NCI-H2081 (cell line): ENCODE measurements around the gene HES4.
"Not testable (repeated sequence)": the region's sequence is repeated elsewhere in the genome, so short reads cannot be mapped to it uniquely, and the experiment has no call there.

ENCODE experiments used
- DNase-seq, 2 experiments: peaks; one replicate each; lab custom pipeline; 2025; lab: John Stamatoyannopoulos, UW

The HES4 gene

DNA sequence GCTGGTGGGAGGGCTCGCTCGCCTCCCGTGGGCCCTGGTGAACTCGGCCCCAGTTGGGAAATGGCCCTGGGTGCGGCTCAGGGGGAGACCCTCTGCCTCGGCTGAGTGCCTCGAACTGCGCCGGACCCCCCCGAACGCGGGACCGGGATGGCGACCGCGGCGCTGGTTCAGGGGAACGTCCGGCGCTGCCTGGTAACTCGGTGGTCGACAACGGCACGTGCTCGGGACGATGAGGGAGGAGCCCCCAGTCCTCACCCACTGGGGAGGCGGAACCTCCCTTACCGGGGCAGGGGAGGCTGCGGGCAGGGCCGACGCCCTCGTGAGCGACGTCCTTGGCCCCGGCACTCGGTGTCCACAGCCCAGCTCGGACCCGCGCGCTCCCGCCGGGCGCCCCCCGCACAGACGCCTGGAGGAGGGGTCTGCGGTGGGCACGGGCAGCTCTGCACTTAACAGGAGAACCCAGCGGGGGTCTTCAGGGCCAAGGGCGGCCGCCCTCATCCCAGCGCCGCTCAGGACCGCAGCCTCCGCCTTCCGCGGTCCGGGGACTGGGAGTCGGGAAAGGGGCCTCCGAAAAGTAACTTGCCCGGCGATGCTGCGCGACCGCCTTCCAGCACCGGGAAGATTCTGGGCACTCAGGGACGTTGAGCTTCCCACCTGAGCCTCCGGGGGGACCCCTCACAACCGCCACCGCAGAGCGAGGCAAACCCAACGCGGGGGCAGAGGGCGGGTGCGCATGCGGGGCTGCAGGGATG, 1.7 kb downstream of the HES4 start:
- DNase-seq = no peak

DNA sequence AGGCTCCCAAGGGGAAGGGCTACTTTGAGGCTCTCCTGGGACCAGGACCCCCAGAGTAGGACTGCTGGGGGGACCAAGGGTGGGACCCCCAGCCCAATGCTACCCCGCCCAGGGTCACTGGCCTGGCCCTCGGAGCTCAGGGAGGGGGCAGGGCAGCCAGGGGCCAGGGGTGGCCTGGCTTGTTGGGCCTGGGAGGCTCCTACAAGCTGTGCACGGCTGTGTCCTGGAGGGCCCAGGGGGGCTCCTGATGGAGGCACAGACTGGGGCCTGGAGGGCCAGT, 2.2 kb downstream of the HES4 start:
- no peak for DNase-seq

DNA sequence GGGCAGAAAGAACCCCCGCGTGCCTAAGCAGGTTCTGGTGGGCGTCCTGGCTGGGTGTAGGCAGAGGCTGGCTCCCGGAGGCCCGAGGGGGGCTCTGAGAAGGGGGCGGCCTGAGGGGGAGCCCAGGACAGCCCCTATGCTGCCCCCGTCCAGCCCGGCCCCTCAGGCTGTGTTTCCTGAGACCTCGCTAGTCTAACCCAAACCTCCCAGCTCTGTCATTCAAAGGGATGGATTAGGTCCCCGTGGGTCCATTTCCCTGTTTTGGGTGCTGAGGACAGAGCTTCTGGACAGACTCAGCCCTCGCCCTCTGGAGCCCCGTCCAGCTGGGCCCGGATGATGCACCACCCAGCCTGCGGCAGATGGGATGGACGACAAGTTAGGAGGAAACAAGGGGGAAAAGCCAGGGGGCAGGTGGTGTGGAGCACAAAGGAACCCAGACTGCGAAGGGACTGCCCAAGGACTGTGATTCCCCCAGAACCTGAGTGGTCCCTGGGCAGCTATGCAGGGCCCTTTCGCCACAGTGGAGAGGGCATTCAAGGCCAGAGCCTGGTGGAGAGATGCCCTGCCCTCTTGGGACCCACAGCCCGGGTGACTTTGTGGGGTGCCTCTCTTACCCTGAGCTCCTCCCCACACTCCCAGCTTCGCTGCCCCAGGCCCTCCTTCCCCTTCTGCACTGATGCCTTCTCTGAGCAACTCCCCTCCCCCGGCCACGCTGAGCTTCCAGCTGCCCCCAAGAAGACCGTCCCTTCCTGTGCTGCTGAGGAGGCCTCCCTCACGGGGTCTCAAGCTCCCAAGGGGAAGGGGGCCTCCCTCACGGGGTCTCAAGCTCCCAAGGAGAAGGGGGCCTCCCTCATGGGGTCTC, 2.8 kb downstream of the HES4 start:
- DNase-seq = no peak

DNA sequence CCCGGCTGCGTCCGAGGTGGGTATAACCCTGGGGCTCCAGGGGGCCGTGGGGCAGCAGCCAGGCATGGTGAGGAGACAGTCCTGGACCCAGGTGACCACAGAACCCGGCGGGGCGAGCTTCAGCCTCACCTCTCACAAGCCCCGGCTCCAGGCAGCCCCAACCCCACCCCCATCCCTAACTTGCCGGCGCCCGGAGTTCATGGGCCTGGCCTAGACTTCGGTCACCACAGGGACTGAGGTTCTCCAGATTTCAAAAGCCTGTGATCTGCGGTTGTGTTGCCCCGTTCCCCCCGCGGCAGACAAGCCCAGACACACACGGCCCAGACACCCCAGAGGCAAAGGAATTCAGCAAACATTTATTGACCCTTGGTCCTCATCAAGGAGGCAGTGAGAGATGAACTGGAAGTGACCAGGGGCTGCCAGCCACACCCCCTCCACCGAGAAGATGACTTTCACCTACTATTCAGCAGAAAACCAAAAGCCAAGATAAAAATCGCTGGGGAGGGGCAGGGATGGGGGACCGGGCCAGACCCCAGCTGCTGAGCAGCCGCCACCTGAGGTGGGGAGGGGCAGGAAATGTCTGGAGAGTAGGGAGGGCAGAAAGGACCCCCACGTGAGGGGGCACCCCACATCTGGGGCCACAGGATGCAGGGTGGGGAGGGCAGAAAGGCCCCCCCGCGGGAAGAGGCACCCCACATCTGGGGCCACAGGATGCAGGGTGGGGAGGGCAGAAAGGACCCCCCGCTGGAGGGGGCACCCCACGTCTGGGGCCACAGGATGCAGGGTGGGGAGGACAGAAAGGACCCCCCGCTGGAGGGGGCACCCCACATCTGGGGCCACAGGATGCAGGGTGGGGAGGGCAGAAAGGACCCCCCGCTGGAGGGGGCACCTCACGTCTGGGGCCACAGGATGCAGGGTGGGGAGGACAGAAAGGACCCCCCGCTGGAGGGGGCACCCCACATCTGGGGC, 3.9 kb downstream of the HES4 start:
- no peak for DNase-seq

DNA sequence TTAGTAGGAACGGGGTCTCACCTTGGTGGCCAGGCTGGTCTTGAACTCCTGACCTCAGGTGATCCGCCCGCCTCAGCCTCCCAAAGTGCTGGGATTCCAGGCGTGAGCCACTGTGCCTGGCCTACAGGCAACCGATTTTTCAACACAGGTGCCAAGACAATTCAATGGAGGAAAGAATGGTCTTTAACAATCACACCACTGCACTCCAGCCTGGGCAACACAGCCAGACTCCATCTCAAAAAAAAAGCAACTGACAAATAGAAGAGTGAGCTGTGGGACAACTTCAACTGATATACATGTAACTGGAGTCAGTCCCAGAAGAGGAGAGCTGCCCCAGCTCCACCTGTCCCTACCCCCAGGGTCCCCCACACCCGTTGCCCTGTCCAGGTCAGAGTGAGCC, 5.4 kb downstream of the HES4 start:
- not testable (repeated sequence) for DNase-seq

DNA sequence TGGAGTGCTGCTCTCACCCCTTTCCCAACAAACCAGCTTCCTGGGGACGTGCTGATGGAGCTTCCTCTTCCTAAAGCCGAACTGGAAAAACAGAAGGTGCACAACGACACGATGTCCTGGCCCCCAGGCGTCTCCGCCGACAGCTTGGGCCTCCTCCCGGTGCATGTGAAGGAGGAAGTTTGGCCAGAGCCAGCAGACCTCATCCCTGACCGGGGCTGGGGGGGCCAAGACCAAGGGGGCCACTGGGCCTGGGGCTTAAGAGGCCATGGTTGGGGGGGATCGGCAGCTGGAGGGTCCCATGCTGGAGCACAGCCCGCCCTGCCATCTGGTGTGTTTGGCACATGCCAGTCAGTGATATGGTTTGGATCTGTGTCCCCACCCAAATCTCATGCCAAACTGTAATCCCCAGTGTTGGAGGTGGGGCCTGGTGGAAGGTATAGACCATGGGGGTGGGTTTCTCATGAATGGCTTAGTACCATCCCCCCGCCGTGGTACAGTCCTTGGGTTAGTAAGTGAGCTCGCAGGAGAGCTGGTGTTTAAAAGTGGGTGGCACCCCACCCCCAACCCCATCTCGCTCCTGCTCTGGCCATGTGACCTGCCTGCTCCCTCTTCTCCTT, 6.4 kb downstream of the HES4 start:
- DNase-seq = no peak

DNA sequence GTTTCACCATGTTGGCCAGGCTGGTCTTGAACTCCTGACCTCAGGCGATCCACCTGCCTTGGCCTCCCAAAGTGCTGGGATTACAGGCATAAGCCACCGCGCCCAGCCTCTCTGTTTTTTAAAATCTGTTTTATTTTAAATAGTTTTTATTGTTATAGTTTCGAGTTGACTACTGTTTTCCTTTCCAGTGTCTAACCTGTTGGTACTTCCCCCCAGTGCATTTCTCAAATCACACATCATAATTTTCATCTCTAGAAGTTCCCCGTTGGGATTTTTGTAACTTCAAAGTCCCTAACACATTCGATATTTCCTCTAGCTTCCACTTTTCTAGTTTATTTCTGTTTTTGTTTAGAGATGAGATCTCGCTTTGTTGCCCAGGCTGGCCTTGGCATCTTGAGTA, 7.5 kb downstream of the HES4 start:
- no peak for DNase-seq

DNA sequence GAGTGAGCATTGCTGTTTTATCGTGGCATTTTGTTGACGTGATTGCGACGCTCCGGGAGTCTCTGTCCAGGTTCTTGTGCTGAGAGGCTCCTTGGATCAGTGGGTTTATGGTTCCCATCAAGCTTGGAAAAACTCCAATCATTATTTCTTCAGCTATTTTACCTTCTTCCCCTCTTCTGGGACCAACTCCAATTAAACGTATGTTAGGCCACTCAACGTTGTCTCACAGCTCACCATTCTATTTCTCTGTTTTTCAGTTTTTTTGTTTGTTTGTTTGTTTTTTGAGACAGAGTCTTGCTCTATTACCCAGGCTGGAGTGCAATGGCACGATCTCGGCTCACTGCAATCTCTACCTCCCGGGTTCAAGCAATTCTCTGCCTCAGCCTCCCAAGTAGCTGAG, 8.0 kb downstream of the HES4 start:
- DNase-seq = no peak

DNA sequence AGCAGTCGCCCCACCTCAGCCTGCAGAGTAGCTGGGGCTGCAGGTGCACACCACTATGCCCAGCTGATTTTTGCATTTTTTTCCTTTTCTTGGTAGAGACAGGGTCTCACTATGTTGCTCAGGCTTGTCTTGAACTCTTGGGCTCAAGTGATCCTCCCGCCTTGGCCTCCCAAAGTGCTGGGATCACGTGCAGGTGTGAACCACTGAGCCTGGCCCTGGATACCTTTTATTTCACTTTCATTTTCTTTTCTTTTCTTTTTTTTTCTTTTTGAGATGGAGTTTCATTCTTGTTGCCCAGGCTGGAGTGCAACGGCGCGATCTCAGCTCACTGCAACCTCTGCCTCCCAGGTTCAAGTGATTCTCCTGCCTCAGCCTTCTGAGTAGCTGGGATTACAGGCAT, 8.6 kb downstream of the HES4 start:
- DNase-seq = not testable (repeated sequence)

DNA sequence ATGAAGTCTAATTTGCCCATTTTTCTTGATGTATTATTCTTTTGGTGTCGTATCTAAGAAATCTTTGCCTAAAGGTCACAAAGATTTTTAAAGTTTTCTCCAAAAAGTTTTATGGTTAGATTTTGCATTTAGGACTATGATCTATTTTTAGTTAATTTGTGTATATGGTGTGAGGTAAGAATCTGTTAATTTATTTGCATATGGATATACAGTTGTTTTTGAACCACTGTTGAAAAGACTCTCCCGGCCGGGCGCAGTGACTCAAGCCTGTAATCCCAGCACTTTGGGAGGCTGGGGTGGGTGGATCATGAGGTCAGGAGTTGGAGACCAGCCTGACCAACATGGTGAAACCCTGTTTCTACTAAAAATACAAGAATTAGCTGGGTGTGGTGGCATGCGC, 11.8 kb downstream of the HES4 start:
- not testable (repeated sequence) for DNase-seq

DNA sequence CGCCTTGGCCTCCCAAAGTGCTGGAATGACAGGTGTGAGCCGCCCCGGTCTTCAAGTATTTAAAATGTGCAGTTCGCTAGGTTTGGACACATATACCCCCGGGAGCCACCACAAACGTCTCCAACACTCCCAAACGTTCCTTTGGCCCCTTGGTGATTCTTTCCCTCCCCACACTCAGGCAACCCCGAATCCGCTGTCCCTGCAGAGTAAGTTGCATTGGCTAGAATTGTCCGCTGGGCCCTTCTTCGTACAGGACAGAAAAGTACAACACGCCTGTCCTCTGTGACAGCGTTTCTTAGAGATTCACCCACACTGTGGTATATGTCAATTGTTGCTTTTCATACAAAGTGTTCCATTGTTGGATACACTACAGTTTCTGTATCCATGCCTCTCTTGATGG, 14.8 kb downstream of the HES4 start:
- DNase-seq = no peak

DNA sequence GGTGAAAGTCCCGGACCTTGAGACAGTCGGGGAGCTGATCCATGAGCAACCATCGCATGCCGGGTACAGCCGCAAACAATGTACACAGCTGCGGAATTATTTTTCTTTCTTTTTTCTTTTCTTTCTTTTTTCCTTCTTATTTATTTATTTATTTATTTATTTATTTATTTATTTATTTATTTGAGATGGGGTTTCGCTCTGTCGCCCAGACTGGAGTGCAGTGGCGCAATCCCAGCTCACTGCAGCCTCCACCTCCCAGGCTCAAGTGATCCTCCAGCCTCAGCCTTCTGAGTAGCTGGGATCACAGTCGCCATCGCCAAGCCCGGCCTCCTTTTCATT, 15.5 kb downstream of the HES4 start:
- DNase-seq = no peak

DNA sequence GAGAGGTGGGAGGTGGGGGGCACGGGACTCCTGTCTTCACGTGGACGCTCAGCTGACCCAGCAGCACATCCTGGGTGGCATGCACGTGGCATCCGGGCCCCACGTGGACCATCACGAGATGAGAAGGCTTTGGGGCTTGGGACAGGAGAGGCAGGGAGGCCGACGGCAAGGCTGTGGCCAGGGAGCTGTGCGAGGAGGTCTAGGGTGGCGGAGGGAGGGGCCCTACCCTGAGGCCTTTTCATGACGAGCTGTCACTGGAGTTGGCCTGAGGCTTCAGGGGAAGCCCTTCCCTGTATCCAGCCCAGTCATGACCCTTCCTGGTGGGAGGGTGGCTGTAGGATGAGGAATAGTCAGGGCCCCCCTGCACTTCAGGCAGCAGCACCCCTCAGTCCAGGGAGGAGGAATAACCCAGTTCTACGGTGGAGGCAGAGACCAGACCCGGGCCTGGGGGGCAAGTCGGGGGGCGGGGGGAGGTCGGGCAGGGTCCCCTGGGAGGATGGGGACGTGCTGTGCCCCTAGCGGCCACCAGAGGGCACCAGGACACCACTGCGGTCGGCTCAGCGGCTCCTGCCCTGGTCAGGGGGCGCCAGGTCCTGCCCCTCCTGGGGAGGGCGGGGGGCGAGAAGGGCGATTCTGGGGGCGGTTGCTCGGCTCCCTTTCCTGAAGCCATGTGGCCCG, 16.0 kb downstream of the HES4 start:
- DNase-seq = no peak

DNA sequence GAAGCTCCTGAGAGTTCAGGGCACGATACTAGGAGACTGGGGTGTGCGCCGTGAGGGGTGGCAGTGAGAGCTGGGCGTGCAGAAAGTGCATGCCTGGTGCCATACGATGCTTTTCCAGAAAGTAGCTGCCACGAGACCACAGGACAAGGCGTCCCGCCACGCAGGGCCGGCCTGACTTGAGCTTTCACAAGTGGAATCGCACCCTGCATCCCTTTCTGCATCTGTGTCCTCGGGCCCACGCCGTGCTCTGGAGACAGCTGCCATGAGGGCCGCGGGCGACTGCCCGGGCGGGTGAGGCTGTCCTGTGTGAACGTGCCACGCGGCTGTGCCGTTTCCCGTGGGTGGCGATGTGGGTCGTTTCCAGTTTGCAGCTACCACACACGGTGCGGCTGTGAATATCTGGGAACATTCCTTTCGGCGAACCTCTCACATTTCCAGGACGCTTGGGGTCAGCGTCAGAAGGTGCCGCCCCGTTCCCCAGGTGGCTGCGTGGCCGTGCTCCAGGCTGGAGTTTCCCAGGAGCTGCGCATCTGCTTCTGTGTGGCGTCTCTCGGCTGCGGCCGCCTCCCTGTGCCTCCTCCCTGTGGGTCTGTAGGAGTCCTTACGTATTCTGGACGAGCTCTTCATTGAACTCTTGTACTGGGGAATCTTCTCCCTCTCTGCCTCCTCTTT, 17.0 kb downstream of the HES4 start:
- no peak for DNase-seq

DNA sequence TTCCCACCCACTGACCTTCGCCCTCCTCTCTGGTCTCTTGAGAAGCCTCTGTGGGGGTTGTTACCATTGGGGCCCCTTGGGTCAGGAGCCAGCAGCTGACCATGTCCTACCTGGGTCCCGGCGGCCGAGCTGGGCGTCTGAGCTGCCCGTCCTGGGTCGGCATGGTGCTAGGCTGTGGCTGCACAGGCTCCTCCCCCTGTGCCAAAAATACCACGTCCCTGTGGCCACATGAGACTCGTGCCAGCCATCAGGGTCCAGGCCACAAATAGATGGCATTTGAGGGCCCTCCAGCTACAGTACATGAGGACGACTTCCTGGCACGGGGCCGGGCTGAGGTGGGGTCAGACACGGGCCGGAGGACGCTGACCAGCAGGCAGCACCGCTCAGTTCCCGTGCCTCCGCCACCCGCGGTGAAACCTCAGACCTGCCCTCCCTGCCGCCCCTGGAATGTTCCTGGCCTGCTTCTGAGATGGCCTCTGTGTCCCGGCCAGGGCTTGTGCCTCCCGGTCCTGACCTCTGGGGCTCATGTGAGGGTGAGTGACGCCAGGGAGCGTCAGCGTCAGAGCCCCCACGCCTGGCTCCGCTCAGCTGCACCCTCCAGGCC, 17.8 kb downstream of the HES4 start, which contains the start of gene PERM1:
Gene PERM1 (minus strand): TSS at position 139 of the 604 bp plus-strand sequence. CDS start 1,064 bp downstream, outside the sequence.
- no peak for DNase-seq

DNA sequence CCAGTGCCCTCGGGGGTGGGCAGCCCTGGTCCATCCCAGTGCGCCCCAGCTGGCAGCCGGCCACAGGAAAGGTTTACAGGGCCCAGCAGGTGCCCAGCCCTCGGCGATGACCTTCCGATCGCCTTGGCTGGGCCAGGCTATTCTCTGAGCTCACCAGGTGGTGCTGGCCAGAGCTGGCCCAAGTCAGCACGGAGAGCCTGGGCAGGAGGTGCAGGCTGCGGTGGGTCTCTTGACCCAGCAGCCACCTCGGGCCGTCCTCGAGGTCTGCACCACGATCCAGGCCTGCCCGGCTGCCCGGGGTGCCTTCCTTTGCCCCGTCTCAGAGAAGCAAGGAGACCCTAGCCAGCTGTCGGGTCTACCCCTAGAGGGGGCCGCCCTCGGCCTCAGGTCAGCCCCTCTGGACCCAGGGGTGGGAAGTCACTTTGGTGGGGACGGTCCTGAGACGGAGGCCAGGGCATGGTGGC, 18.4 kb downstream of the HES4 start:
- DNase-seq = no peak

DNA sequence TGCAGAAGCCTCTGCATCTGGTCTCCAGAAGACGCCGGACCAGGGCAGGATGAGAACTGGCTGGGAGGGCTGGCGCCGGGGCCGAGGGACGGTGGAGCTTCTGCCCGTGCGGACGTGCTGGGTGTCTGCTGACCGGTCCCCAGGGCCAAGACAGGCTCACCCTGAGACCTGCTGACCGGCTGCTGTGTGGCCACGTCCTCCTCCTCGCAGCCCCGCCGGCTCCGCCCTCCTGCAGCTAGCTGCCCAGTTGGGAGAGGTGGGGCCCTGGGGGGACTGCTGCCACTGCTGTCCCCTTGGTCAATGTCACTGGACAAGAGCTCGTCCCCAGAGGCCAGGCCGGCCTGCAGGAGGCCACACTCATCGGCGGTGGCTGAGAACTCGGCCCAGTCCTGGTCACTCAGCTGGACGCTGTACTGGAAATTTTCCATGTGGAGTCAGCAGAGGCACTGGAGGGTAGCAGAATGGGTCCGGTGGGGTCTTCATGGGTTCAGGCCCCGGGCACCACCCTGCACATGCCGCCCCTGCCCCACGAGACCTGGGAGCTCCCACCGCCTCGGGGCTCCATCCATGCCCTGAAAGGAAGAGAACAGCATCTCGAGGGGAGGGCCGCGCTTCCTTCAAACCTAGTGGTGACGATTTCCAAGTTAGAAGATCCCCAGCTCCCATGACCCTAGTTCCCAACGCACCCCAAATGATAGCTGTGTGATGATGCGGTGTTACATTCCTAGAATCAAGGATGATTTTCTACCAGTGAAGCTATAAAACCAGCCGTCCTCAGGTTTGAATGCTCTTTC, 19.1 kb downstream of the HES4 start:
- no peak for DNase-seq

DNA sequence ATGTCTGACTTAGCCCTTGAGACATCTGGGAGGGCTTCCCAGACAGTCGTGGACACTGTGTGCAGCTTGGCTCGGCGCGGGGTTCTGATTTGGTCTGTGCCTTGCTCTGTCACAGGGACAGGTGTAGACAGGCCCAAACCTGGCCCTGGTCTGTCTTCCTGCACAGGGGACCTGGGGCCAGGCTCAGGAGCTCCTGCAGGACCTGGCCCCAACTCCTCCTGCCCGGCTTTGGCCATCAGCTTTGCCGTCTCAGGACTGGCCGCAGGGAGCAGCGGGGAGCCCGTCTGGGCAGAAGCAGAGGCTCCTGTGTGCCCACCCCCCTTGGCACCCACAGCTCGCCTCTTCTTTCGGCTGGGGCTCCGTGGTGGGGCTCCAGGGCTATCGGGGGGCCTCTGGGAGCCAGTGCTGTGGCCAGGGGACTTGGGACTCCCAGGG, 19.7 kb downstream of the HES4 start:
- no peak for DNase-seq

DNA sequence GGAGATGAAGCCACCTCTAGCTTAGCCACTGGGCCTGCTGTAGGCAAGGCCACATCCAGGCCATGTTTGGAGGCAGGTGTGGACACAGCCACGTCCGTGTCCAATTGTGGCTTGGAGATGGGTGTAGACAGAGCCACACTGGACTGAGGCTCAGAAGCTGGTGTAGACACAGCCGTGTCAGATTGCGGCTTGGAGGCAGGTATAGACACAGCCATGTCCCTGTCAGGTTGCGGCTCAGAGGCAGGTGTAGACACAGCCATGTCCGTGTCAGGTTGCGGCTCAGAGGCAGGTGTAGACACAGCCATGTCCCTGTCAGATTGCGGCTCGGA, 20.2 kb downstream of the HES4 start:
- DNase-seq = no peak
